HG03457 (cell line): ENCODE data around the gene TPSD1.
"Not testable (repeated sequence)": the region's sequence is repeated elsewhere in the genome, so short reads cannot be mapped to it uniquely, and the experiment has no call there.

ENCODE experiments used
- ATAC-seq: cut with Tn5 transposase; IDR thresholded peaks from one replicate; pipeline ENCODE4 v1.9.1; 2021; ENCODE audit warnings: moderate number of reproducible peaks; ENCODE audit not compliant: unreplicated experiment

The TPSD1 gene

GRCh38 chr16:1220841-1221627, 34.8 kb upstream of the TPSD1 start:
- no peak for ATAC-seq

- ATAC-seq = no peak
These were observed 34.0 kb upstream of the TPSD1 start for GRCh38 chr16:1221628-1222552.

DNA sequence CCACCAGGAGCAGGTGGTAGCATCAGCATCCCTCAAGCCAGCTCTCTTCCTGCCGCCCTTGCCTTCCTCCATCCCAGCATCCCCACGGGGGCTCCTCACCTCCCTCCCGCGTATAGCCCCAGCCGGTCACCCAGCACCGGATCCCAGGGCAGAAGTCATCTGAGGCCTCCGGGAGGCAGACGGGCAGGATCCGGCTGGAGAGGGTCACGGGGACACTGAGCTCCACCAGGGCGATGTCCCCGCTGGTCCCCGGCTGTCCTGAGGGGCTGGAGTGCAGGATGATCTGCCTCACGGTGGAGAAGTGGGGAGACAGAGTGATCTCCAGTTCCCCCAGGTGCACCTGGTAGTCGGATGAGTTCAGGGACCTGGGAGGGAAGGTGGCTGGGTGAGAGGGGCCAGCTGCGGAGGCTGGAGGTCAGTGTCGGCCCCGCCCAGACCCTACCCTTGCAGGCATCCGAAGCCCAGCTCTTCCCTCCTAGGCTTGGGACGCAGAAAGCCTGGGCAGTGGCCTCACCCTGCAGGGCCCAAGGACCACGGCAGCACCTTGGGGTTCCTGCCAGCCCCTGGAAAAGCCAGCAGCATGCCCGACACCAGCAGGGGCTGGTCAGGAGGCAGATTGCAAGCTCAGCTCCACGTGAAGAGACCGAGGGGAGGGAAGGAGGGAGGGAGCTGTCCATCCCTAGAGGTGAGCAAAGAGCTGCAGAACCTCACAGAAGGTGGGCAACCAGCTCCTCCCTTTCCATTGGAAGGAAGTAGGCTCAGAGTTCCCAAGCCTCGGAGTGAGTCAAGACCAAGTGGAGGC, 33.1 kb upstream of the TPSD1 start:
- no peak for ATAC-seq

DNA sequence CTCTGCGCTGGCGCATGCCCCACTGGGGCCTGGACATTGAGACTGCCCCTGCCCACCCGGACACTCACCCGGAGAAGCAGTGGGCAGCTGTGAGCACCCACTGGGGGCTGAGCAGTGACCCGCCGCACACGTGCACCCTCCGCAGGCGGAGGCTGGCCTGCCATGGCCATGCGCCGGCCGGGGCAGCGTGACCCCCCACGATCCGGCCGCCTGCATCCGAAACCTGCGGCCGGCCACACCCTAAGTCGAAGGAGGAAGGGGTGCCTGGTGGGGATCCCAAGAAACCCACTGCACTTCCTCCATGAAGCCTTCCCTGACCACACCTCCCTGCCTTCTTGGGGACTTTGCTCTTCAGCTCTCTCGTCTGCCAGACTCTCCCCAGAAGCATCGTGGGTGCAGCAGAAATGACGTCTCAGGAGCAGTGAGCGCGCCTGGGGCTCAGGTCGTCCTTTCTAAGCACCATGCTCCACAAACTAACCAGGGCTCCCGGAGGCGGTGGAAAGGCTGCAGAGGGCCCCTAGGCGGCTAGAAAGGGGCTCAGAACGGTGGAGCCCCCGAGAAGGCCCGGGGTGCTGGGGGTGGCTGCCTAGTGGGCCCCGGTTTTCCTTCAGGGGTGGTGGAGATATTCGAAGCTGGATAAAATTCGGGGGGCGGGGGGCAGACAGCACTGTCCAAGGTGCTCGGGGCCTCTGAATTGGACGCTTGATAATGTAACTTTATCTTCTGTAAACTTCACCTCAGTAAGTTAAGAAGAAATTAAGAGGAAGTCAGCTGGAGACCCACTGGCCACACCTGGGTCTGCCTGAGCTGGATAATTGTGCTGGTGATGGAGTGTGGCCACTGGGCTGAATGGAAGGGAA, 32.3 kb upstream of the TPSD1 start:
- no peak for ATAC-seq

DNA sequence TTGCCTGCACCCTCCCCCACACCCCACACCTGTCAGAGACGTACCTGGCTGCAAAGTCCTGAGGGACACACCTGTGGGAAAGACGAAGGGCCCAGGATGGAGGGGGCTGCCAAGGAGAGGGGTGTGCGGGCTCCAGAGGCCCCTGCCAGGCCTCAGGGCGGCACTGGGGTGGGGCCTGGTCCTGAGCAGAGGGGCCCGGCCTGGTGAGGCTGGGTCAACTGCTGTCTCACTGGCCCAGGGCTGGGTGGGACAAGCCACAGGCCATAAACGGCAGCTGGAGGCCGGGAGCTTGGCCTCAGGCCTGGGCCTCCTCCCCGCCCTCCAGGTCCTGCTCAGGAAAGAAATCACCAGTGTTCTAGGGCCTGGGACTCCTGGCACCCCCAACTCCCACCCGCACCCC, 31.3 kb upstream of the TPSD1 start:
- ATAC-seq = no peak

DNA sequence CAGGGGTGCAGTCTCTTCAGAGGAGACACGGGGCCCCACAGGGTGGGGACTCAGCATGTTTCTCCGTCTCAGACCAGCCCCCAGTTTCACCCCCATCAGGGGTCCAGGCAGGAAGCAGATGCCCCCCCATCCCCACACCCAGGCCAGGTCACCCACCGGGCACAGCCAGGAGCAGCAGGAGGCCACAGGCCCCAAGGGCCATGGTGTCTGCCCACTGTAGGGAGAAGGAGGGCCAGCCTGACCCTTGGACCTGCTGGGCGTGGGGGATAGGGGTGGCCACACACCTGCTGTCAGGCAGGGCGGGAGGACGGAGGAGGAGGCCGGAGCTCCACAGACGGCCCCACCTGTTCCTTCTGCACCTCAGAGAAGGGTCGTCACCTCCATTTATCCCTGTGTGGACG, 30.8 kb upstream of the TPSD1 start, which contains the start of gene TPSG1:
TPSG1 (minus strand) TSS at position 218 of the 401 bp plus-strand sequence; CDS start at position 202, 16 bp downstream.
- ATAC-seq = no peak

DNA sequence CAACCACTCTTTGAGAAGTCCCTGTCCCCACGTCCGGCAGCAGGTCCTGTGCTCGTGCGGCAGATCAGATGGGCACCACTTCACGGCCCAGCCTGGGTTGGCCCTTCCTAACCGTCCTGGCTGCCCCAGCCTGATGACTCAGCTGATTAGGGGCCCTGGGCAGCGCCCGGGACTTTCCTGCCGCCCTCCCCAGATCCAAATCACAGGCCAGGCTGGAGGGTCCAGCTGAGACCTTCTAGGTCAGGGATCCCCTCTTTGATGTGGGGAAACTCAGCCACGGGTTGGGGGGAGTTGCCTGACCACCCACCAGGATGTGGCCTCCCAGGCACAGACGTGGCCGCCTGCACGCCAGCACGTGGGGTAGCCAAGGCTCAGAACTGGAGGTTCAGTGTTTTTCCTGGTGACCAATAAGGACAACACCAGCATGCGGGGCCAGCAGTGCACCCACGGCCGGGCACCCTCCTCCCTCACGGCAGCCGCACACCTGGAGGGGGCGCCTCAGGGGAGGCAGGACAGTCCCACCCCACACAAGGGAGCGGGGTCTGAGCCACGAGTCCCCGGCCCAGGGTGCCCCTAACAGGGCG, 30.0 kb upstream of the TPSD1 start:
- ATAC-seq = not testable (repeated sequence)

DNA sequence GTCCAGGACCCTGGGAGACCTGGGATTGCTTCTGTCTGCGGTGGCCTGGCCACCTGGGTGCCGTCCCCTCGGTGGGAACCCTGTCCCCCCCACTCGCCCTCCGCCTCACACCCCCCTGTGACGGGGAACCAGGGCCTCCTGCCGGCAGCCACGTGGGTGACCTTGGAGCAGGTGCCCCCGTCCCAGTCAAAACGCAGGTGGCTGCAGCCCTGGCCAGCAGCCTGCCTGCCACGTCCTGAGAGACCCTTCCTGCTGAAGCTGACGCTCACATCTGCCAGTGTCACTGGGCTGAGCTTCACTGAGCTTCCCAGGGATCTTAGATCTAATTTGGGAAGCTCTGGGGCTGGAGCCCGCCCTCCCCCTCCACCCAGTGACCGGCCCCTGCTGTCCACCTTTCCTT, 29.2 kb upstream of the TPSD1 start:
- not testable (repeated sequence) for ATAC-seq

- not testable (repeated sequence) for ATAC-seq
These were observed 27.6 kb upstream of the TPSD1 start for GRCh38 chr16:1228227-1228626.

GRCh38 chr16:1229476-1229875, 26.4 kb upstream of the TPSD1 start:
- not testable (repeated sequence) for ATAC-seq

DNA sequence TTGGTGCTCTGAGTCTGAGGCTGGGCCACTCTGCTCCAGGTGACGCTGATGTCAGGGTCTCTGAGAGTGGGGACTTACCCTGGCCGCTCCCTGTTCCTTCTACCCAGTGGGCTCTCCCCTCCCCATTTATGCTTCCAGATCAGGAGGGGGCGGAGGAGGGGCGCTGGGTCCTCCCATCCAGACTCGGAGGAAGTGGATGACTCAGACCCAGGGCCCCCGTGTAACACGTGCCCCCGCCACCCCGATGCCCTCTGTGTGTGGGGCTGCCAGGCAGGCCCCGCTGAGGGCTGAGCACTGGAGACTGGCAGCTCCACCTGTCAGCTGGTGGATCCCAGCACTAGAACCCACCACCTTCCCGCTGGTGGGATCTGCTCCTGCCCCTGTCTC, 25.8 kb upstream of the TPSD1 start, which contains the start of gene TPSB2:
TPSB2 (minus strand) TSS at position 101 of the 387 bp plus-strand sequence. CDS start 233 bp downstream, outside the sequence.
- not testable (repeated sequence) for ATAC-seq

DNA sequence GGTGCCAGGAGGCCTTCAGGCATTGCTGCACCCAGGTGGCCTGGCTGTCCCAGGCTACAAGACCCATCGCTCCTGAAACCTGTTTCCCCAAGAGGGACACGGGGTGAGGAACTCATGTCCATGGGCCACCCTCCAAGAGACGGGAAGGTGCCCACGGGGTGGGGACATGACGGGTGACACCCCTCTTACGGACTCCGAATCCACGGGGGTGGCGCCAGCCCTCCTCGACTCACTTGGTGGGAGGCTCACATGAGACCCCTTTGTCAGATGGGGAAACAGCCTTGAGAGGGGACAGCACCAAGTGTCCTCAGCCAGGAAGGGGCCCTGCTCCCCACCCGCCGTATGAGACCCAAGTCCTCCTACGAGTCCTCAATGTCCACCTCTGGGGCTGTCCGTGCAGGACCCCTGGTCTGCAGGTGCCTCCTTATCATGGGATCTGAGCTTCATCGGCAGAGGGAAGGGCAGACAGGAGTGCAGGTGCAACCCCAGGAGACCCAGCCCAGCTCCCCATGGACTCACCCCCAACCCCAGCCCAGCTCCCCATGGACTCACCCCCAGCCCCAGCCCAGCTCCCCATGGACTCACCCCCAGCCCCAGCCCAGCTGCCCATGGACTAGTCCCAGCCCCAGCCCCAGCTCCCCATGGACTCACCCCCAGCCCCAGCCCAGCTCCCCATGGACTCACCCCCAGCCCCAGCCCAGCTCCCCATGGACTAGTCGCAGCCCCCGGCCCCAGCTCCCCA, 25.2 kb upstream of the TPSD1 start:
- not testable (repeated sequence) for ATAC-seq

DNA sequence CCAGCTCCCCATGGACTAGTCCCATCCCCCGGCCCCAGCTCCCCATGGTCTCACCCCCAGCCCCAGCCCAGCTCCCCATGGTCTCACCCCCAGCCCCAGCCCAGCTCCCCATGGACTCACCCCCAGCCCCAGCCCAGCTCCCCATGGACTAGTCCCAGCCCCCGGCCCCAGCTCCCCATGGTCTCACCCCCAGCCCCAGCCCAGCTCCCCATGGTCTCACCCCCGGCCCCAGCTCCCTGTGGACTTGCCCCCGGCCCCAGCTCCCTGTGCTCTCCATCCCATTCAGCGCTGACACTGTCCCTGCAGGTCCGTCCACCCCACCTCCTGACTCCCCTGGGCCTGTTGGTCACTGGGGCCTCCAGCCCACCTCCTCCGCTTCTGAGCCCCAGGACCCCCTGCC, 24.6 kb upstream of the TPSD1 start:
- ATAC-seq = not testable (repeated sequence)

- not testable (repeated sequence) for ATAC-seq
These were observed 23.7 kb upstream of the TPSD1 start for GRCh38 chr16:1232049-1232748.

DNA sequence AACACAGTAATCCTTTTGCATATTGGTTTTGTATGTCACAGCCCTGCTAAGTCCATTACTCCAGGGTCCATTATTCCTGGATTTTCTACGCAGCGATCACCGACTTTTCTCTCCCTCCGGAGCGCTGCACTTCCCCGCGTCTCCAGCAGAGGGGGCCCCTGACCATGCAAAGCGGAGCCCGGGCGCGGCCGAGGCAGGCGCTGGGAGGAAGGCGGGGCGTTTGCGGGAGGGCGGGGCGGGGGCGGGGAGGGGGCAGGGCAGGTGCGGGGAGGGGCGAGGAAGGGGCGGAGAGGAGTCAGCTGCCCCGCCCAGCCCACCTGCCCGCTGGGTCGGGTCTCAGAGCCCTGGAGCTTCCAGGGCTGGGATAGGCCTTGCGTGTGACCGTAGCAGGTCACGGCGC, 19.2 kb upstream of the TPSD1 start:
- ATAC-seq = not testable (repeated sequence)

DNA sequence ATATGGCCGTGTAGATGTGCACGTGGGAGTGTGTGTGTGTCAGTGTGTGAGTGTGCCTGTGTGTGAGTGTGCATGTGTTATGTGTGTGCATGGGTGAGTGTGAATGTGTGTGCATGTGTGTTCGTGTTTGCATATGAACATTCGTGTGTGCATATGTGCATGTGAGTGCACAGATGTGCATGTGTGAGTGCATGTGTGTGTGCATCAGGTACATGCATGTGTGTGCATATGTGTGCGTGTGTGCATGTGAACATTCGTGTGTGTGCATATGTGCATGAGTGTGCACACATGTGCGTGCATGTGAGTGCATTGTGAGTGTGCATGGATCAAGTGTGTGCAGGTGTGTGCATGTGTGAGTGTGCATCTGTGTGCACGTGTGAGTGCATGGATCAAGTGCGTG, 17.9 kb upstream of the TPSD1 start:
- no peak for ATAC-seq

DNA sequence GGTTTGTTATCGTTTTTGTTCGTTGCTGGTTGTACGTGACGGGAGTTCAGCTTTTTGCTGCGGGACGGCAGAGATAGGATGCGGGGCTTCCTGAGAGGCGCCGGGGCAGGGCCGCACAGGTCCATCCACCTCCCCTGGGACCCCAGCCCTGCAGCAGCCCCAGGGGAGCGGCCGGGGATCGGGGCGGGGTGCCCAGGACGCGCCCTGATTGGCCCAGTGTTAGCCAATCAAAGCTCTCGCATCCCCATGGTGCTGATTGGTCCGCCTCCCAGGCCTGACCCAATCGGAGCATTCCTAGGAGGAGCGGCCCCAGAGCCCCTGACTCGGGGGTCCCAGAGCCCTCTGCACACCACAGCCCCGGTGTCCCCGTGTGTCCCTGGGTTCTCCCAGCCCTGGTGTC, 17.0 kb upstream of the TPSD1 start:
- ATAC-seq = not testable (repeated sequence)

DNA sequence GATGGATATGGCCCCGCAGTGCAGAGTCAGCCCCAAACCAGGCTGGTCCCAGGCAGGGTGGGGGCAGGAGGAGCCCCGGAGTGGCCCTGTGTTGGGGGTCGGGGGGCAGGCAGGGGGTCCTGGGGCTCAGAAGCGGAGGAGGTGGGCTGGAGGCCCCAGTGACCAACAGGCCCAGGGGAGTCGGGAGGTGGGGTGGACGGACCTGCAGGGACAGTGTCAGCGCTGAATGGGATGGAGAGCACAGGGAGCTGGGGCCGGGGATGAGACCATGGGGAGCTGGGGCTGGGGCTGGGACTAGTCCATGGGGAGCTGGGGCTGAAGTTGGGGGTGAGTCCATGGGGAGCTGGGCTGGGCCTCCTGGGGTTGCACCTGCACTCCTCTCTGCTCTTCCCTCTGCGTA, 16.3 kb upstream of the TPSD1 start:
- not testable (repeated sequence) for ATAC-seq
